Measurements from ENCODE around the gene NHLH2. TPM values are rescaled to one million over a fixed set of nuclear protein-coding genes. Genes with fewer than 3 reads are reported as not detected.

NHLH2 gene
- total RNA-seq, 2 experiments from 2014 or later: not detected

DNA sequence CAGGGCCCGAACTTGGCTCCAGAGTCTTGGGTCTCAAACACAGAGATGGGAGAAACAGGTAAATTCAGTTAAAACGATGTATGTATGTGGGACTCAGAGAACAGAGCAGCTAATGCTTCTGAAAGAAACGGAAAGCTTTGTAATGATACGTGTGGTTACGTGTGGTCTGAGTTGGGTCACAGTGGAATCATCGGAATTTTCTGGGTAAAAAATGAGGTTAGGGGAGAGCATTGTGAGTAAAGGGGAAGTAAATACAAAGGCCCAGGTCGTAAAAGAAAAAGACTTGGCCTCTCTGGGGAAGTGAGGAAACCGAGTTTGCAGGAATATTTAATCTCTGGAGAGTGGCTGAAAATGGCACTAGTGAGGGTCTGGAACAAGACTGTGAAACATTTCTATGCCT, 8.3 kb downstream of the NHLH2 start:
- Mint-ChIP-seq H3K4me1 (ENCODE audit: low read depth) (peaks cover 3% of the 10 kb centered on the region), H3K4me3 (no peak overlapping the region), H3K27me3 (ENCODE audit: low read depth) (peaks cover 55% of the 10 kb centered on the region), H3K27ac (no peak overlapping the region), H3K9me3 (no peaks in the 10 kb centered on the region), H3K36me3 (ENCODE audit: low read depth) (no peaks in the 10 kb centered on the region)
- intact Hi-C loops (cut with micrococcal nuclease): no loop called here
- no peak for DNase-seq
- CTCF ChIA-PET: no interaction called here

DNA sequence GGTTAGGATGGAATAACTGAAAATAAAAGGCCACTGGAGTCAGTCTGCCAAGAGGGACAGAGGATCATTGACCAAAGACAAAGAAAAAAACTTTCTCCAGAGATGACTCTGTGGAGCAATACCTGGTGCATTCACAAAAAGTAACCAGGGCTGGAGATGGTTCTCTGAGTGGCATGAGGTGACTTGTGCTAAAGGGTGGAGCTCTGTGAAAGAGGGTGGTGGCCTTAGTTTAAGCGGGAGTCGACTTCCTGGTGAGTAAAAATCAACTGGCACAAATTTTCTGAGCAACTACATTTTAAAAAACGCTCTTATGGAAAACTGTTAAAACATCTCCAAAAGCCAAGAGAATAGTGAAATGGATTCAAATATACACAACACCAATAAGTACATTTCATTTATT, 10.0 kb downstream of the NHLH2 start:
- H3K27ac Mint-ChIP-seq: no peak overlapping the region
- CTCF ChIA-PET: no interaction called here
- no peaks in the 10 kb centered on the region for H3K9me3 Mint-ChIP-seq
- intact Hi-C loops (cut with micrococcal nuclease): no loop called here
- peaks cover 59% of the 10 kb centered on the region for H3K27me3 Mint-ChIP-seq (ENCODE audit: low read depth)
- DNase-seq: no peak
- H3K4me1 Mint-ChIP-seq (ENCODE audit: low read depth): peaks cover 3% of the 10 kb centered on the region
- no peak overlapping the region for H3K4me3 Mint-ChIP-seq
- no peaks in the 10 kb centered on the region for H3K36me3 Mint-ChIP-seq (ENCODE audit: low read depth)

DNA sequence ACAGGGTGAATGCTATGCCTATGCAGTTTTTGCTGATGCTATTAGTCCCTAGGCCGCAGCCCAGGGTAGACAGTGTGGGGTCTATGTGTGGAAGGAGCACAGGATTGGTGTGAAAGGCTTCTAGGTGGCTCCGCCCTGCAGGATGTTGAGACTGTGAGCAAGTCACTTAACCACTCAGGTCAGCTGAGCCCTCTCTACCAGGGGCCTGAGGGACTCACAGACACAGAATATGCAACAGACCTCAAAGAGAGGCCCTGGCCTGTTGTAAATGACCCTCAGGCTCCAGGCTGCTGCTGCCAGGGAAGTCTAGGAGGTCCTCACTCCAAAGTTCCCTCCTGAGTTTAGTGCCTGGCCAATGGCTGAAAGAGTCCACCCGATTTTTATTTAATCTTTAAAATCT, 11.0 kb downstream of the NHLH2 start:
- DNase-seq: no peak
- intact Hi-C loops (cut with micrococcal nuclease): no loop called here
- H3K4me3 Mint-ChIP-seq: no peak overlapping the region
- H3K36me3 Mint-ChIP-seq (ENCODE audit: low read depth): no peaks in the 10 kb centered on the region
- H3K4me1 Mint-ChIP-seq (ENCODE audit: low read depth): peaks cover 3% of the 10 kb centered on the region
- H3K9me3 Mint-ChIP-seq: no peaks in the 10 kb centered on the region
- CTCF ChIA-PET: no interaction called here
- H3K27me3 Mint-ChIP-seq (ENCODE audit: low read depth): peaks cover 58% of the 10 kb centered on the region
- H3K27ac Mint-ChIP-seq: no peak overlapping the region

DNA sequence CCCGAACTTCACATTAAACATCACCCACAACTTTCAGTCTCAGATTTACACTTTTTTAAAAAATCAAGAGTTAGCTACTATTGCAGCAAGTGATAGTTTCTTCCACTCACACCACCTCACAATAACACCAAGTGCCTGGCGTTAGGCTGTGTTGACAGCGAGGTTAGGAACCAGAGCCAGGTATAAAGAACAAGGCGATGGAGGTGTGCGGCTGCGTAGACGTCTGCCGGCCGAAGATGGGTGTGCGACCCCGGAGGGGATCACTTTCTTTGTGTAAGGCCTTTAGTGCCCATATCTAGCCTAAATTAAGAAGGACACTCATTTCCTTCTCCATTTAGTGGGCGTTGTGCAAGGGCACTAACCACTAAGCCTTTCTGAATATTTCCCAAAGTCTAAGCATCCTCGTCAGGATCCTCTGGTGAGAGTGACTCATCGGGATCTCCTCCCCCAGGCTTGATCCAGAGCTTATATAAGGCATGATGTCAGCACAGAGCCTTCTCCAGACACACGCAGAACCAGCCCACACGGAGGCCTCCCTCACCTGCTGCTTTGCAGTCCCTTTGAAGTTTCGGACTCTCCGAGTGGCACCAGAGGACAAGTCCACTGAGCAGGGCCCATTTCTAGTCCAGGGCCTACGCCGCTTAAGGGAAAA, 11.8 kb downstream of the NHLH2 start:
- no peak for DNase-seq
- Mint-ChIP-seq H3K4me3 (peak overlapping the region; percentile 62), H3K36me3 (ENCODE audit: low read depth) (no peaks in the 10 kb centered on the region), H3K27me3 (ENCODE audit: low read depth) (peaks cover 54% of the 10 kb centered on the region), H3K4me1 (ENCODE audit: low read depth) (peaks cover 3% of the 10 kb centered on the region), H3K27ac (no peak overlapping the region), H3K9me3 (no peaks in the 10 kb centered on the region)
- CTCF ChIA-PET: no interaction called here
- intact Hi-C loops (cut with micrococcal nuclease): no loop called here

- no peak overlapping the region for H3K27ac Mint-ChIP-seq
- peak overlapping the region; percentile 62 for H3K4me3 Mint-ChIP-seq
- H3K27me3 Mint-ChIP-seq (ENCODE audit: low read depth): peaks cover 53% of the 10 kb centered on the region
- no peaks in the 10 kb centered on the region for H3K36me3 Mint-ChIP-seq (ENCODE audit: low read depth)
- intact Hi-C loops (cut with micrococcal nuclease): no loop called here
- peak; percentile 21 for DNase-seq
- no peaks in the 10 kb centered on the region for H3K9me3 Mint-ChIP-seq
- CTCF ChIA-PET: interaction anchor here (1.5 kb wide), 1 partner anchor 153 kb away, joined by 3 read pairs; no protein-coding TSS in a partner anchor
- H3K4me1 Mint-ChIP-seq (ENCODE audit: low read depth): peaks cover 3% of the 10 kb centered on the region
Measured at GRCh38 chr1:115828101-115829022, 12.6 kb downstream of the NHLH2 start.

DNA sequence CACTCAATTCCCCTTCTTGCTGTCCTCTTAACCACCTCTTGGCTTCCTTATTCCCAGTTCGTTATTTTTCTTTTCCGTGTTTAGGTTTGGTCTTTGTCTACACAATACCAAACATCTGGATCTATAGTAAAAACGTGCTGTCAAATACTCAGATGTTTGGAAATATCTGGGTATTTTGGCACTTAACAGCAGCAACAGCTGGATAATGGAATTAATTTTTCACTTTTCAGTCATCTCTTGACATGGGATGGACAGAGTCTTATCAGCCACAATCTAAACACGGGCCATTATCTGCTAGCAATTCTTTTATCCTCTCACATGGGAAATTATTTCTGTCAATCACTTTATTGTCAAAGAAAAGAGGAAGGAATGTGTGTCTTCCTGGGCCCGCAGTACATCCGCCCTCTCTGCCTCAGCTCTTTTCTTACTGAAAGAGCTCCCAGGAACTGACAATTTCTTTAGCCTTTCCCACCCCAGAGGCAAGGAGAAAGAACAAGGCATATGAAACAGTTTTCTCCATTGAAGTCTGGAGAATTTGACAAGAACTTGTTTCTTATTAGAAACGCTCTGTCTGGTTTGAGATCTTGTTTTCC, 13.4 kb downstream of the NHLH2 start:
- CTCF ChIA-PET: interaction anchor here (1.1 to 1.5 kb wide), 2 partner anchors 20 to 154 kb away, joined by 3 read pairs; no protein-coding TSS in a partner anchor
- Mint-ChIP-seq H3K4me3 (no peak overlapping the region), H3K27me3 (ENCODE audit: low read depth) (peaks cover 55% of the 10 kb centered on the region), H3K9me3 (peaks cover 3% of the 10 kb centered on the region), H3K4me1 (ENCODE audit: low read depth) (peaks cover 3% of the 10 kb centered on the region), H3K36me3 (ENCODE audit: low read depth) (peaks cover 2% of the 10 kb centered on the region), H3K27ac (no peak overlapping the region)
- no peak for DNase-seq
- intact Hi-C loops (cut with micrococcal nuclease): no loop called here

- peaks cover 3% of the 10 kb centered on the region for H3K4me1 Mint-ChIP-seq (ENCODE audit: low read depth)
- H3K36me3 Mint-ChIP-seq (ENCODE audit: low read depth): peaks cover 2% of the 10 kb centered on the region
- no peak overlapping the region for H3K4me3 Mint-ChIP-seq
- DNase-seq: no peak
- CTCF ChIA-PET: interaction anchor here (0.6 to 1.1 kb wide), 2 partner anchors 19 to 68 kb away, joined by 3 read pairs; no protein-coding TSS in a partner anchor
- H3K27me3 Mint-ChIP-seq (ENCODE audit: low read depth): peaks cover 50% of the 10 kb centered on the region
- H3K27ac Mint-ChIP-seq: no peak overlapping the region
- intact Hi-C loops (cut with micrococcal nuclease): no loop called here
- H3K9me3 Mint-ChIP-seq: peaks cover 3% of the 10 kb centered on the region
Measured at GRCh38 chr1:115826628-115827027, 14.3 kb downstream of the NHLH2 start.

- CTCF ChIA-PET: interaction anchor here (0.8 kb wide), 1 partner anchor 14 kb away, joined by 3 read pairs; no protein-coding TSS in a partner anchor
Measured at GRCh38 chr1:115822117-115822516, 18.8 kb downstream of the NHLH2 start.

GRCh38 chr1:115815694-115816093, 25.2 kb downstream of the NHLH2 start:
- peaks cover 17% of the 10 kb centered on the region for H3K27me3 Mint-ChIP-seq (ENCODE audit: low read depth)
- DNase-seq: no peak
- H3K27ac Mint-ChIP-seq: no peak overlapping the region
- intact Hi-C loops (cut with micrococcal nuclease): no loop called here
- no peak overlapping the region for H3K4me3 Mint-ChIP-seq
- no peaks in the 10 kb centered on the region for H3K36me3 Mint-ChIP-seq (ENCODE audit: low read depth)
- CTCF ChIA-PET: interaction anchor here (0.6 to 1.1 kb wide), 3 partner anchors 30 to 1545 kb away, joined by 3 to 4 read pairs (median 4); no protein-coding TSS in a partner anchor
- H3K4me1 Mint-ChIP-seq (ENCODE audit: low read depth): no peaks in the 10 kb centered on the region
- H3K9me3 Mint-ChIP-seq: no peaks in the 10 kb centered on the region

More at GRCh38 chr1:115822117-115822516, 18.8 kb downstream of the NHLH2 start:
- intact Hi-C loops (cut with micrococcal nuclease): no loop called here
- Mint-ChIP-seq H3K27ac (no peak overlapping the region), H3K4me3 (no peak overlapping the region), H3K9me3 (peaks cover 3% of the 10 kb centered on the region), H3K36me3 (ENCODE audit: low read depth) (peaks cover 2% of the 10 kb centered on the region), H3K27me3 (ENCODE audit: low read depth) (peaks cover 21% of the 10 kb centered on the region), H3K4me1 (ENCODE audit: low read depth) (no peaks in the 10 kb centered on the region)
- no peak for DNase-seq

DNA sequence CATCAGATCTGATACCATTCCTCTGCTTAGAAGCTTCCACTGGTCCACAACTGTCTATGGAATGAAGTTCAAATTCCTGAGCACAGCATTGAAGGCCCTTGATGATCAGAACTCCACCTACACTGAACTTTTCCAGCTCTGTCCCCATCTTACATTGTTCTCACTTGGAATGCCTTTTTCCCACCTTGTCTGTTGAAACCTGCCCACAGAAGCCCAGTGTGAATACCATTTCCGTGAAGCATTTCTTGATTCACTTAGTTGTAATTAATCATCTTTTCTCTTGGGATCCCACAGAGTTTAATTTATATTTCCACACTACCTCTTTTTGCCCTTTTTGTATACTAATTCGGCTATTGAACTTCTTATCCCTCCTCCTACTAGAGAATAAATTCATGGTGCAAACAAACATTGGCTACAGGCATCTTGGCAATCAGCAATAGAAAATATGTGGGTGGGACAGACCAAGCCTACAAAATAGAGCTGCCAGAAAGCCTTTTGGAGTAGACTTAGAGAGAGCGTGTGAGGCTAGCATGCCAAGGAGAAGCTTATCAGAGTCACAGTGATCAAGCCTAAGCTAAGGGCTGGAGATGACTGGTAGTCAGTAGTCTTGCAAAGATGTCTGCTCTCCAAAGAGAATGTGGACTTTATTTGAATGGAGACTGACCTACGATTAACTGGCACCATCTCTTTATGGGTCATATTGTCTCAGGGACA, 26.1 kb downstream of the NHLH2 start:
- H3K4me3 Mint-ChIP-seq: no peak overlapping the region
- no peak for DNase-seq
- H3K4me1 Mint-ChIP-seq (ENCODE audit: low read depth): no peaks in the 10 kb centered on the region
- no peak overlapping the region for H3K27ac Mint-ChIP-seq
- H3K36me3 Mint-ChIP-seq (ENCODE audit: low read depth): no peaks in the 10 kb centered on the region
- H3K27me3 Mint-ChIP-seq (ENCODE audit: low read depth): peaks cover 17% of the 10 kb centered on the region
- intact Hi-C loops (cut with micrococcal nuclease): no loop called here
- H3K9me3 Mint-ChIP-seq: no peaks in the 10 kb centered on the region
- CTCF ChIA-PET: interaction anchor here (1.1 kb wide), 1 partner anchor 31 kb away, joined by 3 read pairs; no protein-coding TSS in a partner anchor

GRCh38 chr1:115813727-115814126, 27.2 kb downstream of the NHLH2 start:
- no peaks in the 10 kb centered on the region for H3K4me1 Mint-ChIP-seq (ENCODE audit: low read depth)
- DNase-seq: no peak
- CTCF ChIA-PET: no interaction called here

More at GRCh38 chr1:115813727-115814126, 27.2 kb downstream of the NHLH2 start:
- Mint-ChIP-seq H3K36me3 (ENCODE audit: low read depth) (no peaks in the 10 kb centered on the region), H3K27me3 (ENCODE audit: low read depth) (peaks cover 21% of the 10 kb centered on the region), H3K4me3 (no peak overlapping the region), H3K9me3 (no peaks in the 10 kb centered on the region), H3K27ac (no peak overlapping the region)
- intact Hi-C loops (cut with micrococcal nuclease): no loop called here
